HepG2 (cell line): ENCODE results near the gene ACTN4. TPM values are rescaled to one million over a fixed set of nuclear protein-coding genes. Genes with fewer than 3 reads are reported as not detected.

ENCODE experiments used
- AKAP8 ChIP-seq: sonication (generic); formaldehyde crosslinking; IDR thresholded peaks from 2 replicates; pipeline ENCODE4 v1.5.1; 2020; ENCODE audit warnings: mild to moderate bottlenecking, missing genetic modification reagents
- KLF12 ChIP-seq: sonication (generic); formaldehyde crosslinking; IDR thresholded peaks from 2 replicates; pipeline ENCODE4 v1.4.0; 2020; ENCODE audit warnings: missing genetic modification reagents, borderline replicate concordance
- MTF2 ChIP-seq: sonication (generic); formaldehyde crosslinking; IDR thresholded peaks from 2 replicates; pipeline ENCODE4 v1.5.0; 2020; ENCODE audit warnings: missing genetic modification reagents, borderline replicate concordance
- NFAT5 ChIP-seq: sonication (generic); formaldehyde crosslinking; IDR thresholded peaks from 2 replicates; pipeline ENCODE4 v1.4.0; 2020; ENCODE audit warnings: missing genetic modification reagents
- RERE ChIP-seq: IDR thresholded peaks from 2 replicates; pipeline ENCODE4 v1.6.1; 2016; ENCODE audit warnings: low read depth, missing genetic modification reagents, missing compliant biosample characterization
- ZBTB33 ChIP-seq: sonication (generic); formaldehyde crosslinking; IDR thresholded peaks from 2 replicates; pipeline ENCODE4 v1.4.0; 2020; ENCODE audit warnings: missing genetic modification reagents
- ZNF782 ChIP-seq: sonication (generic); formaldehyde crosslinking; IDR thresholded peaks from 2 replicates; pipeline ENCODE4 v1.4.0; 2020; ENCODE audit warnings: missing genetic modification reagents, mild to moderate bottlenecking, borderline replicate concordance
- polyA plus RNA-seq, 8 experiments: library from polyadenylated mRNA; depleted of rRNA in 3 of 8; stranded (reverse) in 7 of 8; unstranded in 1 of 8; fragments of >200 nt; fragmentation: Illumina TruSeq in 4 of 8; extraction: Trizol in 4 of 8; gene quantifications; 2 replicates each; pipeline versions ENCODE4 v1.2.1 to v1.2.3, GENCODE V29; 2011 to 2016; ENCODE audit warnings: low read depth in 4 of 8, missing spikeins in 1 of 8, mixed read lengths in 1 of 8; ENCODE audit not compliant: insufficient read depth in 1 of 8
- total RNA-seq, 5 experiments: library from RNA; depleted of rRNA; stranded (reverse); fragments of >200 nt; fragmentation: Illumina TruSeq; extraction: Trizol; gene quantifications; 2 replicates each; pipeline ENCODE4 v1.2.3, GENCODE V29; 2016; ENCODE audit warnings: low read depth in 1 of 5
- TF ChIP-seq, protein P1 (sequence below): IDR thresholded peaks from 2 replicates; pipeline ENCODE4 v1.6.1; 2016; ENCODE audit warnings: low read depth, control low read depth
- TF ChIP-seq, protein P2 (sequence below): sonication (generic); formaldehyde crosslinking; IDR thresholded peaks from 2 replicates; pipeline ENCODE4 v1.4.0; 2020; ENCODE audit warnings: missing genetic modification reagents

The ACTN4 gene
- total and polyA plus RNA-seq, 2 of the 13 experiments (the other 11 are each of a cell fraction or from before 2014, with no cell fraction given): 171 to 192 TPM

GRCh38 chr19:38759590-38760003, 112.1 kb downstream of the ACTN4 start (continued):
- TF ChIP-seq RERE (CRISPR knock-in tag) (no peak), NFAT5 (no peak), ZBTB33 (CRISPR knock-in tag) (no peak; the same call in 1 of the 2 replicates), AKAP8 (CRISPR knock-in tag) (no peak), ZNF782 (CRISPR knock-in tag) (no peak), MTF2 (CRISPR knock-in tag) (no peak), KLF12 (CRISPR knock-in tag) (no peak)
- TF ChIP-seq, protein P1, sequence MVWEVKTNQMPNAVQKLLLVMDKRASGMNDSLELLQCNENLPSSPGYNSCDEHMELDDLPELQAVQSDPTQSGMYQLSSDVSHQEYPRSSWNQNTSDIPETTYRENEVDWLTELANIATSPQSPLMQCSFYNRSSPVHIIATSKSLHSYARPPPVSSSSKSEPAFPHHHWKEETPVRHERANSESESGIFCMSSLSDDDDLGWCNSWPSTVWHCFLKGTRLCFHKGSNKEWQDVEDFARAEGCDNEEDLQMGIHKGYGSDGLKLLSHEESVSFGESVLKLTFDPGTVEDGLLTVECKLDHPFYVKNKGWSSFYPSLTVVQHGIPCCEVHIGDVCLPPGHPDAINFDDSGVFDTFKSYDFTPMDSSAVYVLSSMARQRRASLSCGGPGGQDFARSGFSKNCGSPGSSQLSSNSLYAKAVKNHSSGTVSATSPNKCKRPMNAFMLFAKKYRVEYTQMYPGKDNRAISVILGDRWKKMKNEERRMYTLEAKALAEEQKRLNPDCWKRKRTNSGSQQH: no peak
- TF ChIP-seq, protein P2, sequence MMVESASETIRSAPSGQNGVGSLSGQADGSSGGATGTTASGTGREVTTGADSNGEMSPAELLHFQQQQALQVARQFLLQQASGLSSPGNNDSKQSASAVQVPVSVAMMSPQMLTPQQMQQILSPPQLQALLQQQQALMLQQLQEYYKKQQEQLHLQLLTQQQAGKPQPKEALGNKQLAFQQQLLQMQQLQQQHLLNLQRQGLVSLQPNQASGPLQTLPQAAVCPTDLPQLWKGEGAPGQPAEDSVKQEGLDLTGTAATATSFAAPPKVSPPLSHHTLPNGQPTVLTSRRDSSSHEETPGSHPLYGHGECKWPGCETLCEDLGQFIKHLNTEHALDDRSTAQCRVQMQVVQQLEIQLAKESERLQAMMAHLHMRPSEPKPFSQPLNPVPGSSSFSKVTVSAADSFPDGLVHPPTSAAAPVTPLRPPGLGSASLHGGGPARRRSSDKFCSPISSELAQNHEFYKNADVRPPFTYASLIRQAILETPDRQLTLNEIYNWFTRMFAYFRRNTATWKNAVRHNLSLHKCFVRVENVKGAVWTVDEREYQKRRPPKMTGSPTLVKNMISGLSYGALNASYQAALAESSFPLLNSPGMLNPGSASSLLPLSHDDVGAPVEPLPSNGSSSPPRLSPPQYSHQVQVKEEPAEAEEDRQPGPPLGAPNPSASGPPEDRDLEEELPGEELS (CRISPR knock-in tag): peak; percentile 84
